HG03469 (cell line): Measurements from ENCODE around the gene RIC8A.
"Not testable (repeated sequence)": the region's sequence is repeated elsewhere in the genome, so short reads cannot be mapped to it uniquely, and the experiment has no call there.

Experiments
- ATAC-seq: cut with Tn5 transposase; IDR thresholded peaks from one replicate; pipeline ENCODE4 v1.9.1; 2021; ENCODE audit warnings: mild to moderate bottlenecking, moderate library complexity, moderate number of reproducible peaks; ENCODE audit not compliant: unreplicated experiment

RIC8A gene

GRCh38 chr11:207208-207862 lies at the start of gene RIC8A, which contains the start of gene BET1L:
Gene RIC8A (plus strand): TSS chr11:207708. CDS start chr11:208855, 1,147 bp downstream.
Gene BET1L (minus strand): TSS chr11:207399. CDS start chr11:207321, 78 bp downstream.
- peak; percentile 55 for ATAC-seq

GRCh38 chr11:180242-180641 lies 27.3 kb upstream of the RIC8A start:
- not testable (repeated sequence) for ATAC-seq

GRCh38 chr11:189200-189783 lies 18.2 kb upstream of the RIC8A start:
- ATAC-seq: not testable (repeated sequence)

- ATAC-seq: peak; percentile 59
These were observed 17.6 kb upstream of the RIC8A start for GRCh38 chr11:189843-190311.

GRCh38 chr11:190546-190945 lies 17.0 kb upstream of the RIC8A start:
- not testable (repeated sequence) for ATAC-seq

DNA sequence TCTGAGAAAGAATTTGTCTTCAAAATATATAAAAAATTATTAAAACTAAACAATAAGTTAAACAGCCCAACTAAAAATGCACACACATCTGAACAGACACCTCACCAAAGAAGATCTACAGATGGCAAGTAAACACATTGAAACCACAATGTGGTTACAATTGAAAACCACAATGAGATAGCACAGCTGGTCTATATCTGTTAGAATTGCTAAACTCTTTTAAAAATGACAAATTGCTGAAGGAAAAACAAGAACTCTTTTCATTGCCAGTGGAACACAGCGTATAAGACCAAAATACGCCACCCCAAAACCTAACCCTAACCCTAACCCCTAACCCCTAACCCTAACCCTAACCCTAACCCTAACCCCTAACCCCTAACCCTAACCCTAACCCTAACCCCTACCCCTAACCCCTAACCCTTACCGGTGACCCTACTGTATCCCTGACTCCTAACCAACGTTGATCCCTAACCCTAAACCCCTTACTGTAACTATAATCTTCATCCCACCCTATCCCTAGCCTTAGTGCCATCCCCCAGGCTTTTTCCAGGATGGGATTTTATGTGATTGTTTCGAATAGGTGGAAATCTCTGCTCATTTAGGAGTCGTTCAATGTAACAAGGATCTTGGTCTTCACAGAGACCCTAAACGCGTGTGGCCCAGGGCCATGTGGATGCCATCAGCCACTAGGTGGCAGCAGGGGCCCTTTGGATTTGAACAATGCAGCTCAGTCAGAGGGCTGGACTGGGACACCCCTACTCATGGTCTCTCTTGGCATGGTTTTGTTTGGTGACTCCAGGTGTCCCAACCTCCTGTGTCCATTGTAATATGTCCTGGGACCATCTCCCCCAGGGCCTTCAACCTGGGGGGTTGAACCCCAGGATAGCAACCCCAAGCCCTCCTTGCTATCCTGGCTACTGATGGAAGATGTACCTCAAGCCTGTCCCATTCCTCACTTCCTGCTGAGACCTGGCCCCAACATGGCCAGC lies 15.7 kb upstream of the RIC8A start:
- not testable (repeated sequence) for ATAC-seq

GRCh38 chr11:192674-193128 lies 14.8 kb upstream of the RIC8A start, which contains the start of gene SCGB1C1:
Gene SCGB1C1 (plus strand): TSS chr11:193078. CDS start chr11:193100, 22 bp downstream.
- ATAC-seq: not testable (repeated sequence)

- ATAC-seq: not testable (repeated sequence)
These were observed 14.0 kb upstream of the RIC8A start for GRCh38 chr11:193481-193880.

GRCh38 chr11:196786-197731 lies 10.4 kb upstream of the RIC8A start:
- no peak for ATAC-seq

- ATAC-seq: no peak
These were observed 9.7 kb upstream of the RIC8A start for GRCh38 chr11:197741-198235.

GRCh38 chr11:198236-198806 lies 9.2 kb upstream of the RIC8A start:
- no peak for ATAC-seq

- no peak for ATAC-seq
These were observed 8.4 kb upstream of the RIC8A start for GRCh38 chr11:199004-199581.

DNA sequence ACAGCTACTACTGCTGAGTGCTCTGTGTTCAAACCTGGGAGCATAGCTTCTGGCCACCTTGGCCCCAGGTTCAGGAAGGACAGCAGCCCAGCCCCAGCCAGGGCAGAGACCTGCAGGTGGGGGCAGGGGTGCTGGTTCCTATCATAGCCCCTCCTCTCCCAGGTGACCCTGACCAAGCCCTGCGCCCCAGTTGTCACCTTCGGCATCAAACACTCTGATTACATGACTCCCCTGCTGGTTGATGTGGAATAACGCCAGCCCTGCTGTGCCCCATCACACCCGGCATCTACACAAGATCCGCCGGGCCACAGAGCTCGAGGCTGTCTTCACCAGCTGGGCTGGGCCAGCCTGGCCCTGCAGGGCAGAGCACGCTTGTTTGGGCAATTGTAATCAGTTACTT lies 7.7 kb upstream of the RIC8A start:
- no peak for ATAC-seq

- ATAC-seq: no peak
These were observed 7.1 kb upstream of the RIC8A start for GRCh38 chr11:200224-201003.

DNA sequence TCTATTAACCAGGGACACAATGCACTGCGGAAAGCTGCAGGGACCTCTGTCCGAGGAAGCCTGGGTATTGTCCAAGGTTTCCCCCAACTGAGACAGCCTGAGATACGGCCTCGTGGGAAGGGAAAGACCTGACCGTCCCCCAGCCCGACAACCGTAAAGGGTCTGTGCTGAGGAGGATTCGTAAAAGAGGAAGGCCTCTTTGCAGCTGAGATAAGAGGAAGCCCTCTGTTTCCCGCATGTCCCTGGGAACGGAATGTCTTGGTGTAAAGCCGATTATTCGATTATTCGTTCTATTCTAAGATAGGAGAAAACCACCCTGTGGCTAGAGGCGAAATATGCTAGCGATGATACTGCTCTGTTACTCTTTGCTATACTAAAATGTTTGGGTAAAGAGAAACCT lies 5.5 kb upstream of the RIC8A start:
- ATAC-seq: no peak

DNA sequence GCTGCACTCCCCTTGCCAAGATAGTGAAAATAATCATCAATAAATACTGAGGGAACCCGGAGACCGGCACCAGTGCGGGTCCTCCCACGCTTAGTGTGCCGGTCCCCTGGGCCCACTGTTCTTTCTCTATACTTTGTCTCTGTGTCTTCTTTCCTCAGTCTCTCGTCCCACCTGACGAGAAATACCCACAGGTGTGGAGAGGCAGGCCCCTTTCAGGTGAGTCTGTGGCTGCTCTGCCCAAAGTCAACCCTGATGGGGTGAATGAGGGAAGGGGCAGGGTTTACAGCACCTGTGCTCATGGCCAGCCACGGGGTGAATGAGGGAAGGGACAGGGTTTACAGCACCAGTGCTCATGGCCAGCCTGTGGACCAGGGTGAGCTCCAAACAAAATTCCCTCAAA lies 5.0 kb upstream of the RIC8A start:
- ATAC-seq: no peak

- no peak for ATAC-seq
These were observed 4.2 kb upstream of the RIC8A start for GRCh38 chr11:203056-203944.
